OCI-LY1 (cell line): Measurements from ENCODE around the gene DIP2B.

Experiments used
- H2AFZ ChIP-seq: fragments of 200-600 bp; sonication (generic), shearing (Covaris generic); 2 replicates; pipeline ENCODE4 v1.6.0; 2014; ENCODE audit warnings: antibody characterized with exemption, mild to moderate bottlenecking, low read length
- H3F3A ChIP-seq: fragments of 200-600 bp; sonication (generic), shearing (Covaris generic); 2 replicates; pipeline ENCODE4 v1.6.0; 2014; ENCODE audit warnings: mild to moderate bottlenecking, antibody characterized with exemption, low read length, moderate library complexity; ENCODE audit not compliant: insufficient read depth
- H3K27ac ChIP-seq: fragments of 200-600 bp; sonication (generic); 2 replicates; pipeline ENCODE4 v1.5.1; 2014; ENCODE audit warnings: low read length, mixed run types, mild to moderate bottlenecking, low read depth; ENCODE audit not compliant: poor library complexity, severe bottlenecking
- H3K27me3 ChIP-seq: fragments of 200-600 bp; sonication (generic); 2 replicates; pipeline ENCODE4 v1.6.0; 2014; ENCODE audit warnings: antibody characterized with exemption, mild to moderate bottlenecking, low read length, moderate library complexity; ENCODE audit not compliant: insufficient read depth
- H3K36me3 ChIP-seq: fragments of 200-600 bp; sonication (generic); 2 replicates; pipeline ENCODE4 v1.6.1; 2014; ENCODE audit warnings: mild to moderate bottlenecking, antibody characterized with exemption, low read length, moderate library complexity, mixed read lengths; ENCODE audit not compliant: insufficient read depth
- H3K4me1 ChIP-seq: fragments of 200-600 bp; sonication (generic); 2 replicates; pipeline ENCODE4 v1.5.1; 2014; ENCODE audit warnings: mild to moderate bottlenecking, low read length, moderate library complexity; ENCODE audit not compliant: insufficient read depth, severe bottlenecking
- H3K4me2 ChIP-seq: fragments of 200-600 bp; sonication (generic), shearing (Covaris generic); 2 replicates; pipeline ENCODE4 v1.6.1; 2014; ENCODE audit warnings: low read length
- H3K4me3 ChIP-seq: fragments of 200-600 bp; sonication (generic); 2 replicates; pipeline ENCODE4 v1.5.1; 2014; ENCODE audit warnings: low read length, low read depth, mild to moderate bottlenecking, mixed read lengths; ENCODE audit not compliant: poor library complexity, severe bottlenecking
- H3K79me2 ChIP-seq: fragments of 200-600 bp; shearing (Covaris generic); 2 replicates; pipeline ENCODE4 v1.6.1; 2016; ENCODE audit warnings: mixed run types, low read length, mixed read lengths; ENCODE audit not compliant: insufficient read depth
- H3K9ac ChIP-seq: fragments of 200-600 bp; sonication (generic), shearing (Covaris generic); 2 replicates; pipeline ENCODE4 v1.6.1; 2014; ENCODE audit warnings: mild to moderate bottlenecking, low read length, mixed read lengths
- H3K9me2 ChIP-seq: fragments of 200-600 bp; sonication (generic), shearing (Covaris generic); 2 replicates; pipeline ENCODE4 v1.6.1; 2014; ENCODE audit warnings: low read depth, mild to moderate bottlenecking, low read length, mixed read lengths
- H3K9me3 ChIP-seq: fragments of 200-600 bp; shearing (Covaris generic); 2 replicates; pipeline ENCODE4 v1.6.1; 2014; ENCODE audit warnings: low read length, mixed read lengths
- H4K20me1 ChIP-seq: fragments of 200-600 bp; sonication (generic), shearing (Covaris generic); 2 replicates; pipeline ENCODE4 v1.6.0; 2016; ENCODE audit warnings: mild to moderate bottlenecking, low read length; ENCODE audit not compliant: insufficient read depth
- CTCF ChIP-seq: fragments of 200-600 bp; sonication (generic), shearing (Covaris generic); IDR thresholded peaks from 2 replicates; pipeline ENCODE4 v1.5.1; 2017; ENCODE audit warnings: mild to moderate bottlenecking, antibody characterized with exemption, low read length, moderate library complexity, mixed read lengths
- EZH2 ChIP-seq: fragments of 200-600 bp; sonication (generic), shearing (Covaris generic); IDR thresholded peaks from 2 replicates; pipeline ENCODE4 v1.8.0; 2017; ENCODE audit warnings: borderline replicate concordance, mixed run types, mild to moderate bottlenecking, antibody characterized with exemption, low read length, moderate library complexity, mixed read lengths

The DIP2B gene

GRCh38 chr12:50650285-50650684 lies 145.5 kb downstream of the DIP2B start:
- no peak overlapping the region for H3K4me3 ChIP-seq
- H3K4me2 ChIP-seq: no peak overlapping the region
- TF ChIP-seq EZH2 (no peak), CTCF (no peak)
- no peaks in the 10 kb centered on the region for H3K27me3 ChIP-seq
- no peaks in the 10 kb centered on the region for H4K20me1 ChIP-seq
- H3K9me3 ChIP-seq: no peaks in the 10 kb centered on the region
- no peaks in the 10 kb centered on the region for H3K4me1 ChIP-seq
- H3F3A ChIP-seq: no peaks in the 10 kb centered on the region
- H3K27ac ChIP-seq: no peak overlapping the region
- no peak overlapping the region for H3K9ac ChIP-seq
- H3K9me2 ChIP-seq: no peaks in the 10 kb centered on the region
- H2AFZ ChIP-seq: no peak overlapping the region
- no peaks in the 10 kb centered on the region for H3K36me3 ChIP-seq
- no peaks in the 10 kb centered on the region for H3K79me2 ChIP-seq

GRCh38 chr12:50655374-50655921 lies 150.7 kb downstream of the DIP2B start:
- H3K9me2 ChIP-seq: no peaks in the 10 kb centered on the region
- H4K20me1 ChIP-seq: no peaks in the 10 kb centered on the region
- H3K9me3 ChIP-seq: no peaks in the 10 kb centered on the region
- H3K79me2 ChIP-seq: no peaks in the 10 kb centered on the region
- H3K9ac ChIP-seq: no peak overlapping the region
- TF ChIP-seq EZH2: no peak
- TF ChIP-seq CTCF: no peak
- no peak overlapping the region for H3K4me3 ChIP-seq
- H3K27me3 ChIP-seq: no peaks in the 10 kb centered on the region
- H3K27ac ChIP-seq: no peak overlapping the region
- no peaks in the 10 kb centered on the region for H3K36me3 ChIP-seq
- no peaks in the 10 kb centered on the region for H3K4me1 ChIP-seq
- no peaks in the 10 kb centered on the region for H3F3A ChIP-seq
- H3K4me2 ChIP-seq: no peak overlapping the region
- H2AFZ ChIP-seq: no peak overlapping the region

GRCh38 chr12:50659260-50659659 lies 154.5 kb downstream of the DIP2B start:
- no peaks in the 10 kb centered on the region for H4K20me1 ChIP-seq
- no peak overlapping the region for H3K9ac ChIP-seq
- H3K79me2 ChIP-seq: no peaks in the 10 kb centered on the region
- H3K4me3 ChIP-seq: no peak overlapping the region
- H3K27me3 ChIP-seq: no peaks in the 10 kb centered on the region
- no peak overlapping the region for H3K27ac ChIP-seq
- H3K9me2 ChIP-seq: no peaks in the 10 kb centered on the region
- TF ChIP-seq CTCF: no peak
- no peak for TF ChIP-seq EZH2
- H2AFZ ChIP-seq: no peak overlapping the region
- H3K4me2 ChIP-seq: no peak overlapping the region
- H3K4me1 ChIP-seq: no peaks in the 10 kb centered on the region
- no peaks in the 10 kb centered on the region for H3F3A ChIP-seq
- H3K9me3 ChIP-seq: no peaks in the 10 kb centered on the region
- H3K36me3 ChIP-seq: no peaks in the 10 kb centered on the region
